ENCODE data around the gene PSMC2. TPM values are rescaled to one million over a fixed set of nuclear protein-coding genes. Genes with fewer than 3 reads are reported as not detected.

Gene PSMC2
- total RNA-seq, 1 experiment from 2014 or later: 128 TPM

DNA sequence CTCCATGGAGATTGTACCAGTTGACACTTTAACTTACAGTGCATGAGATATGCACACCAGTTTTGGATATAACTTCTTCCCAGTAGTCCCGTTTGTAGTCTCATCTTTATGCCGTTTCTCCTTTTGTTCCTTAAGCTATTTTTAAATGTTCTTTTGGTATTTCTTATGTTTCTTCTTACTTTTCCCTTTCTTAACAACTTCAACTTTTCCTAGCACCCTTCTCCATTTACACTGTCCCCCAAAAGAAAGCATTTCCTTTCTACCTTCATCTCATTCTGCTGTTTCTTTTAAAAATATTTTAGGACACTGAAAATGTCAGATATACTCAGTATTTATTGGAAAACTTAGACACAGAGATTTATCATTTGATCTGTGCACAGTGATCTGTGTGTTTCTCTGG lies 1.5 kb downstream of the PSMC2 start:
- Histone ChIP-seq H3K14ac (ENCODE audit: insufficient read depth, low read length) (no peak overlapping the region), H3K23ac (ENCODE audit: insufficient read length, low read depth, low read length) (no peak overlapping the region), H3K79me2 (ENCODE audit: insufficient read depth, low read length) (peaks cover 36% of the 10 kb centered on the region; the same call in 1 of the 2 replicates), H3K27ac (ENCODE audit: insufficient read length, low read depth, low read length) (no peak overlapping the region), H2BK15ac (ENCODE audit: low read depth, low read length) (no peak overlapping the region), H3K4ac (ENCODE audit: low read depth, low read length) (no peak overlapping the region), H3K4me2 (ENCODE audit: insufficient read depth, insufficient read length, low read length) (peak overlapping the region; percentile 56), H4K91ac (ENCODE audit: insufficient read length, low read depth, low read length) (no peak overlapping the region), H3K79me1 (ENCODE audit: insufficient read depth, low read depth, low read length, poor library complexity, severe bottlenecking) (peaks cover 8% of the 10 kb centered on the region), H2AFZ (ENCODE audit: low read length) (no peak overlapping the region), H3K27me3 (ENCODE audit: insufficient read depth, low read length) (no peaks in the 10 kb centered on the region), H4K5ac (ENCODE audit: insufficient read length, low read depth, low read length) (no peak overlapping the region), H3K9me3 (ENCODE audit: control insufficient read depth, low read depth, low read length) (no peaks in the 10 kb centered on the region), H2BK5ac (ENCODE audit: insufficient read length, low read length) (no peak overlapping the region), H4K20me1 (ENCODE audit: control insufficient read depth, insufficient read depth, insufficient read length) (no peaks in the 10 kb centered on the region), H3K4me1 (ENCODE audit: insufficient read depth, low read length) (no peaks in the 10 kb centered on the region), H3K56ac (ENCODE audit: insufficient read length, low read depth, low read length) (no peak overlapping the region), H2BK20ac (ENCODE audit: low read depth, low read length, poor library complexity, severe bottlenecking) (no peak overlapping the region), H3K23me2 (ENCODE audit: insufficient read length, low read depth, low read length, poor library complexity, severe bottlenecking) (peaks cover 2% of the 10 kb centered on the region), H2AK5ac (ENCODE audit: insufficient read length, low read length) (no peak overlapping the region), H2BK120ac (ENCODE audit: low read depth, low read length, poor library complexity, severe bottlenecking) (no peak overlapping the region), H3T11ph (ENCODE audit: low read length) (no peak overlapping the region), H3K9ac (ENCODE audit: extremely low read depth, insufficient read length, low read length) (no peak overlapping the region), H3K18ac (ENCODE audit: insufficient read length, low read depth, low read length) (no peak overlapping the region), H4K8ac (replicated peaks; ENCODE audit: insufficient read length, low read depth, low read length) (no peak overlapping the region), H2BK12ac (ENCODE audit: insufficient read length, low read depth, low read length) (no peak overlapping the region)
- Mint-ChIP-seq H3K9me3 (no peaks in the 10 kb centered on the region; a peak in 1 of 5 replicates), H3K27me3 (ENCODE audit: low read depth) (no peaks in the 10 kb centered on the region), H3K4me3 (peak overlapping the region; percentile 100), H3K4me1 (peaks cover 14 to 15% of the 10 kb centered on the region in 2 experiments), H3K36me3 (ENCODE audit: insufficient read depth in 1 of 3, low read depth in 3 of 3) (peaks cover 3 to 16% (median 6%) of the 10 kb centered on the region in 3 experiments; a peak in 6 of 7 replicates), H3K27ac (no peak overlapping the region)
- TF ChIP-seq CTCF (conservative IDR thresholded peaks at IDR 0.05): no peak
- no CpG with 5 or more reads among the region's 2 CpGs for WGBS (ENCODE audit: extremely low coverage, insufficient read length, low lambda C conversion rate)
- no peak for DNase-seq
